ENCODE data around the gene SLC25A44. TPM values are rescaled to one million over a fixed set of nuclear protein-coding genes. Genes with fewer than 3 reads are reported as not detected.

Gene SLC25A44
- total and polyA plus RNA-seq, 9 donors, result 6.8 to 21.0 (median 16.8) TPM

DNA sequence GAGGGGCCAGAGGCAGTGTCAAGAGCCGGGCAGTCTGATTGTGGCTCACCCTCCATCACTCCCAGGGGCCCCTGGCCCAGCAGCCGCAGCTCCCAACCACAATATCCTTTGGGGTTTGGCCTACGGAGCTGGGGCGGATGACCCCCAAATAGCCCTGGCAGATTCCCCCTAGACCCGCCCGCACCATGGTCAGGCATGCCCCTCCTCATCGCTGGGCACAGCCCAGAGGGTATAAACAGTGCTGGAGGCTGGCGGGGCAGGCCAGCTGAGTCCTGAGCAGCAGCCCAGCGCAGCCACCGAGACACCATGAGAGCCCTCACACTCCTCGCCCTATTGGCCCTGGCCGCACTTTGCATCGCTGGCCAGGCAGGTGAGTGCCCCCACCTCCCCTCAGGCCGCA, 48.0 kb downstream of the SLC25A44 start, which contains the start of gene BGLAP:
Gene BGLAP, plus strand, starts transcription at position 259 of the 400 bp plus-strand sequence. Its CDS starts 48 bp downstream, at position 307.
- Histone ChIP-seq H3K9me3 (no peaks in the 10 kb centered on the region), H3K36me3 (no peaks in the 10 kb centered on the region), H3K27ac (no peak within 1 kb of the TSS), H3K4me1 (ENCODE audit: insufficient read depth) (peaks cover 4% of the 10 kb centered on the region), H3K4me3 (no peak within 1 kb of the TSS), H3K27me3 (no peaks in the 10 kb centered on the region)
- TF ChIP-seq CTCF (IDR thresholded peaks at IDR 0.05) (no peak), EP300 (IDR thresholded peaks at IDR 0.05) (no peak), POLR2A (IDR thresholded peaks at IDR 0.05) (no peak)
- 79 to 81% (median 81%) methylated on average over 13 to 14 of the region's 14 CpGs for WGBS, 3 donors
- intact Hi-C loops (cut with DNase I), result no loop called here
- DNase-seq, result no peak

DNA sequence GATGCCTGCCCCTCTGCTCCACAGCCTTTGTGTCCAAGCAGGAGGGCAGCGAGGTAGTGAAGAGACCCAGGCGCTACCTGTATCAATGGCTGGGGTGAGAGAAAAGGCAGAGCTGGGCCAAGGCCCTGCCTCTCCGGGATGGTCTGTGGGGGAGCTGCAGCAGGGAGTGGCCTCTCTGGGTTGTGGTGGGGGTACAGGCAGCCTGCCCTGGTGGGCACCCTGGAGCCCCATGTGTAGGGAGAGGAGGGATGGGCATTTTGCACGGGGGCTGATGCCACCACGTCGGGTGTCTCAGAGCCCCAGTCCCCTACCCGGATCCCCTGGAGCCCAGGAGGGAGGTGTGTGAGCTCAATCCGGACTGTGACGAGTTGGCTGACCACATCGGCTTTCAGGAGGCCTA, 48.8 kb downstream of the SLC25A44 start:
- no peaks in the 10 kb centered on the region for H3K27me3 ChIP-seq
- WGBS, 3 donors, result 46 to 56% (median 52%) methylated on average over 10 of the region's 10 CpGs
- no peak for DNase-seq
- TF ChIP-seq POLR2A (IDR thresholded peaks at IDR 0.05), result no peak
- H3K9me3 ChIP-seq, result no peaks in the 10 kb centered on the region
- intact Hi-C loops (cut with DNase I), result no loop called here
- H3K36me3 ChIP-seq, result no peaks in the 10 kb centered on the region
- H3K27ac ChIP-seq, result no peak overlapping the region
- H3K4me3 ChIP-seq, result no peak overlapping the region
- H3K4me1 ChIP-seq (ENCODE audit: insufficient read depth), result peaks cover 4% of the 10 kb centered on the region

DNA sequence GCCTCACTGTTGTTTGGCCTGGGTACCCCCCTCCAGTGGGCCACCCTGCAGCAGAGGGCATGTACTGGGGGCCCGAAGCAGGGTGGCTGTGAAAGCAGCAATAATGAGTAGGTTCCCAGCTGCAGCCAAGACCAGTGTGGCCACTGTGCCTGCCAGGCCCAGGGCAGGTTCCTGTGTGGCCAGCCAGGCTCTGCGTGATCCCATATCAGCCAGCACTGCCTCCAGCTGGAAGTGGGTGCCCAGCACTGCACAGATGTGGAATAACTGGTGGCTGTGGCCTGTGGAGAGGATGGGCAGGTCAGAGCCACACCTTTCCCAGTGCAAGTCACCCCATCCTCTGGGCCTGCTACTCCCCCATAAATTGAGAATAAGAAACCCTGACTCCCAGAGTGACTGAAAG, 50.2 kb downstream of the SLC25A44 start:
- Histone ChIP-seq H3K9me3 (no peaks in the 10 kb centered on the region), H3K4me1 (ENCODE audit: insufficient read depth) (peaks cover 4% of the 10 kb centered on the region), H3K27ac (no peak overlapping the region), H3K4me3 (no peak overlapping the region), H3K36me3 (no peaks in the 10 kb centered on the region), H3K27me3 (no peaks in the 10 kb centered on the region)
- DNase-seq, result no peak
- TF ChIP-seq CTCF (IDR thresholded peaks at IDR 0.05) (no peak), POLR2A (IDR thresholded peaks at IDR 0.05) (no peak), EP300 (IDR thresholded peaks at IDR 0.05) (no peak)
- 70 to 82% (median 71%) methylated on average over 2 of the region's 2 CpGs for WGBS, 3 donors
- intact Hi-C loops (cut with DNase I), result no loop called here

- Histone ChIP-seq H3K36me3 (no peaks in the 10 kb centered on the region), H3K27ac (no peak overlapping the region), H3K9me3 (no peaks in the 10 kb centered on the region), H3K4me3 (no peak overlapping the region), H3K27me3 (no peaks in the 10 kb centered on the region), H3K4me1 (ENCODE audit: insufficient read depth) (peaks cover 4% of the 10 kb centered on the region)
- DNase-seq, result no peak
- 73 to 79% (median 77%) methylated on average over 17 of the region's 17 CpGs for WGBS, 3 donors
- intact Hi-C loops (cut with DNase I), result loop anchor here in 1 of 4 donors (5.0 kb wide), 1 partner anchor 288 kb away; no protein-coding TSS in a partner anchor
- no peak for TF ChIP-seq EP300 (IDR thresholded peaks at IDR 0.05)
- no peak for TF ChIP-seq CTCF (IDR thresholded peaks at IDR 0.05)
- TF ChIP-seq POLR2A (IDR thresholded peaks at IDR 0.05), result no peak
Measured at GRCh38 chr1:156244712-156245111, 50.8 kb downstream of the SLC25A44 start.

DNA sequence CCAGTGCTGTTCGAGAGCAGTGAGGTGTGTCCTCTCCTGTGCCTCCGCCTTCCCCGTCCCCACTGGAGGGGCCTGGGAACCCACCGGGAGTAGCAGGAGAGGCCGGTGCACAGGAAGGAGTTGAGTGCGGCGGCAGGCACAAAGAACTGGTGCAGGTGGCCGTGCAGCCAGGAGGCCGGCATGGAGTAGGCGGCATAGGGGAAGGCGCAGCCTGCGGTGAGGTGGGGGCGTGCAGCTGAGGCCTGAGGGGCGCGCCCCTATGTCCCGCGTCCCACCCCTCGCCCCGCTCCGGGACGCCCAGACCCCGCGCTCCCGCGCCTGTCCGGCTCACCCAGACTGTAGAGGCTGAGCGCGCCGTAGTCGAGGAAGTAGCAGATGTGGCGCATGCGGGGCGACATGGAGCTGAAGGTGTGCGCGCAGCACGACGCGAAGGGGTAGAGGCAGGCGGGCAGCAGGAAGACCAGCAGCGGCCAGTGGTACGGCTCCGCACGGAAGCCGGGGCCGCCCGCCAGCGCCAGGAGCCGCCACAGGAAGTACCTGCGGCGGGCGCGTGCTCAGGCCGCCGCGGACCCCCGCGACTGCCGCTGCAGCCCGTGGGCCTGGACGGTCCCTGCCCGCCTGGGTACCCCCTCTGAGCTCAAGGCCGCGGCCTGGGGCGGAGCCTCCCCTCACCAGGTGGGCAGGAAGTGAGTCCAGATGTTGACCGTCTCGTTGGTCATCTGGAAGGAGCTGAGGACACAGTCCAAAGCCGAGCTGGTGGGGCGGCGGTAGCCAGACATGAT, 51.7 kb downstream of the SLC25A44 start:
- Histone ChIP-seq H3K4me1 (ENCODE audit: insufficient read depth) (peaks cover 4% of the 10 kb centered on the region), H3K27ac (no peak overlapping the region), H3K27me3 (no peaks in the 10 kb centered on the region), H3K36me3 (no peaks in the 10 kb centered on the region), H3K4me3 (peak overlapping the region; percentile 6), H3K9me3 (no peaks in the 10 kb centered on the region)
- peak in 1 of 5 donors; percentile 49 for DNase-seq
- intact Hi-C loops (cut with DNase I), result loop anchor here in 1 of 4 donors (5.0 kb wide), 1 partner anchor 287 kb away; no protein-coding TSS in a partner anchor
- TF ChIP-seq CTCF (IDR thresholded peaks at IDR 0.05) (no peak), POLR2A (IDR thresholded peaks at IDR 0.05) (no peak), EP300 (IDR thresholded peaks at IDR 0.05) (no peak)
- 1 to 4% (median 3%) methylated on average over 46 to 69 of the region's 69 CpGs for WGBS, 3 donors
